ENCODE results near the gene SLC38A10.

Gene SLC38A10

DNA sequence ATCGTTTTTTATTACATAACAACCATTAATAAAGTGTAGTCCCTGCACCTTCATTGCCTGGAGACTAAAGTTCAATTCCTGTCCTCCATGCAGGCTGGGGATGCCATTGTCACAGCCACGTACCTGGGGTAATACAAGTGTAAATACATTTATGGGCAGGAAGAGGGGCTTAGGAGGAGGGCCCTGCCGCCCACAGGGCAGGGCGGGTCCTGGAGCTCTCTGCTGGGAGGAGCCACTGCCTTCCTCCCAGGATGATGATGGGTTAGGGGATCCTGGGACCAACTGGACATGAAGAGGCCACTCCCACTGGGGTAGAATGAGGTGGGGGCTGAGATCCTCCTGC, 44.1 kb upstream of the SLC38A10 start:
- TF ChIP-seq, protein P1, sequence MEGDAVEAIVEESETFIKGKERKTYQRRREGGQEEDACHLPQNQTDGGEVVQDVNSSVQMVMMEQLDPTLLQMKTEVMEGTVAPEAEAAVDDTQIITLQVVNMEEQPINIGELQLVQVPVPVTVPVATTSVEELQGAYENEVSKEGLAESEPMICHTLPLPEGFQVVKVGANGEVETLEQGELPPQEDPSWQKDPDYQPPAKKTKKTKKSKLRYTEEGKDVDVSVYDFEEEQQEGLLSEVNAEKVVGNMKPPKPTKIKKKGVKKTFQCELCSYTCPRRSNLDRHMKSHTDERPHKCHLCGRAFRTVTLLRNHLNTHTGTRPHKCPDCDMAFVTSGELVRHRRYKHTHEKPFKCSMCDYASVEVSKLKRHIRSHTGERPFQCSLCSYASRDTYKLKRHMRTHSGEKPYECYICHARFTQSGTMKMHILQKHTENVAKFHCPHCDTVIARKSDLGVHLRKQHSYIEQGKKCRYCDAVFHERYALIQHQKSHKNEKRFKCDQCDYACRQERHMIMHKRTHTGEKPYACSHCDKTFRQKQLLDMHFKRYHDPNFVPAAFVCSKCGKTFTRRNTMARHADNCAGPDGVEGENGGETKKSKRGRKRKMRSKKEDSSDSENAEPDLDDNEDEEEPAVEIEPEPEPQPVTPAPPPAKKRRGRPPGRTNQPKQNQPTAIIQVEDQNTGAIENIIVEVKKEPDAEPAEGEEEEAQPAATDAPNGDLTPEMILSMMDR (IDR thresholded peaks at IDR 0.05; ENCODE audit: extremely low read depth, insufficient read depth, missing control alignments), result no peak
- no peak for DNase-seq (ENCODE audit: low spot score)
- in situ Hi-C loops (cut with MboI; ENCODE audit: low pct_unique_long_range_greater_than_20kb, low sequenced_read_pairs, unreplicated experiment), result no loop called here

DNA sequence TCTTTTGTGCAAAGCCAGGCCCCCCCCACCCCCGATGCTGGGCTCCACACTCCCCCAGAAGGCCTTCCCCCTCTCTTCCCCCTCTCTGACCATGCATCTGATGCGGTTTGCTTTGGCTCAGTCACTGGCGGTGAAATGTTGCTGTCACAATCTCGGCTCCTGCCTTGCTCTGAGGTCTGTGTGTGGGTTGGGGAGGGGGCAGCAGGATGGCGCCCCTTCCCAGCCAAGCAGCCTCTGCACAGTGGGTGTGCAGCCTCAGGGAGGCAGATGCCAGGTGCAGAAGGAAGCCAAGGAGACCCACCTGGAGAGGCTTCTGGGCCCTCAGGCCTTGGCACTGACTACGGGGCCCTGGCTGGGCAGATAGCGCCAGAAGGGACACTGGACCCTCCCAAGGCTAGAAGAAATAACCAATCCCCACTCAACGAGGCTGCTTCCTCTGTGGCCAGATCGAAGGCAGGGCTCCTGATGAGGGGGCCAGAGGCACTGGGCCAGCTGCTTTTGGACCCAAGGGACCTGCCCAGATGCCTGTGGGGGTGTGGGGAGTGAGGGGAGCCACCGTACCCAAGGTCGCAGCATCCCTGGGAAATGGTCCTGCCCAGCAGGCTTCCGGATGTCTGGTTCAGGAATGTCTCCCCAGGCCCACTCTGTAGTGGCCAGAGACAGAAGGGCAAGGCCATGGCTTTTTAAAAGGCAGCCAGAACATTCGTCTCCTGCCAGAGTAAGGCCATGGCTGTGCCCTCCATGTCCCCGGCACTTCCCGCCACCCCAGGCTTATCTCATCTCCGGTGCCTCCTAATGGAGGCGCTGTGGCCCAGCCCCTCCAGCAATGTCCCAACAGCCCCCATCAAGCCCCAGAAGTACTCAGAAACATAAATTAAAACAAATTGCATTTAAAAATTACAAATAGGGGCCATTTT, 43.4 kb upstream of the SLC38A10 start:
- TF ChIP-seq, protein P1 (IDR thresholded peaks at IDR 0.05; ENCODE audit: extremely low read depth, insufficient read depth, missing control alignments), result no peak
- in situ Hi-C loops (cut with MboI; ENCODE audit: low pct_unique_long_range_greater_than_20kb, low sequenced_read_pairs, unreplicated experiment), result no loop called here
- DNase-seq (ENCODE audit: low spot score), result no peak

DNA sequence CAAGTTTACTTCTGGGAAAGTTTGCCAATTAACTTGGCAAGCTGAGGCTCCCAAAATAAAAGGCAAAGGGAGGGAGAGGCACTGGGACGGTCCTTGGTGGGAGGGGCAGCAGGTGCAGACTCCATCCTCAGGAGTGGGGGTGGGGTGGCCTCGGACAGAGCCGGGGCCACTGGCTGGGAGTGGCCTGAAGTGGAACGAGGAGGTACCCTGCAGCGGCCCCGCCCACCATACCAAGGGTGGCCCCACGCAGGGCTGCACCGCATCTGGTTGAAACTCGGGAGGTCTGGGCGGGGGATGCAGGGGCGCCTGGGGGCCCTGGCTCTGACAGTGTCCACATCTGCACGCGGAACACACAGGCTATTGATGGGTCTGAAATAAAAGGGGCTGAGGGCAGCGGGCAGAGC, 42.4 kb upstream of the SLC38A10 start:
- DNase-seq (ENCODE audit: low spot score), result no peak
- in situ Hi-C loops (cut with MboI; ENCODE audit: low pct_unique_long_range_greater_than_20kb, low sequenced_read_pairs, unreplicated experiment), result no loop called here
- TF ChIP-seq, protein P1 (IDR thresholded peaks at IDR 0.05; ENCODE audit: extremely low read depth, insufficient read depth, missing control alignments), result no peak

DNA sequence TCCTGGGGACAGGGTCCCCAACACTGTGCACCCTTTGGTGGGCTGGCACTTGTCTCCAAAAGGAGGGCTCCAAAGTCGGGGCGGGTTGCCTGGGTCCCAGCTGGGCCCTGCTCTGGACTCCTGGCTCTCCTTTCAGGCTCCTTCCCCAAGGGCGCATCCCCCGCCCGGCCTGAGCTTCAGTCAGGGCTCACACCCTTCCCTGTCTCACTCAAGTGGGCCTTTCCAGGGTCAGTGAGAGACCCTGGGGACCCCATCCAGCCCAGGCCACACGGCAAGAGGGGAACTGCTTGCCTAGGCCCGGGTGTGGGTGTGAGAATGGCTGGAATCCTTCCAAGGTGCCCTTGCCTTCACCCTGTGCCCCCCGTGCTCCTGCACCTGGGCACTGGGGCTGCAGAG, 41.8 kb upstream of the SLC38A10 start:
- TF ChIP-seq, protein P1 (IDR thresholded peaks at IDR 0.05; ENCODE audit: extremely low read depth, insufficient read depth, missing control alignments), result no peak
- no peak for DNase-seq (ENCODE audit: low spot score)
- in situ Hi-C loops (cut with MboI; ENCODE audit: low pct_unique_long_range_greater_than_20kb, low sequenced_read_pairs, unreplicated experiment), result no loop called here

DNA sequence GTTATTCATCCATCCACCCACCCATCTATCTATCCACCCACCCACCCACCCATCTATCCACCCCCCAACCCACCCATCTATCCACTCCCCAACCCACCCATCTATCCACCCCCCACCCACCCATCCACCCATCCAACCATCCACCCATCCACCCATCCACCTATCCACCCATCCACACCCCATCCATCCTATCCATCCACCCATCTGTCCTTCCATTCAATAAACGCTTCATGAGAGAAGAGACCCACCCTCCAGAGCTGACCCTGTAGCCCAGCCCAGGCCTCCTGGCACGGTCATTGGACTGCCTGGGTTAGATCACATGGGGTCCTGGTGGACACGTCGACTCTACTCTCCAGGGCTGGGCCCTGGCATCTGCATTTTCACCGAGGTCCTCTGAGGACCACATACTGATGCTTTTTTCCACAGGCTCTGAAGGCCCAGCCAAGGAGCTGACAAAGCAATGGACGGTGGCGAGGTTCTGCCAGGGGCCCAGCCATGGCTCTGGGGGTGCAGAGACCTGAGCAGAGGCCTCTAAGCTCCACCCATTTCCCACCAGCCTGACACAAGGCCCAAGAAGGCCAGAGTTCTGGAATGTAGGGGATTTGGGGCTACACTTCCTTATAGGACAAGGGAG, 41.3 kb upstream of the SLC38A10 start:
- in situ Hi-C loops (cut with MboI; ENCODE audit: low pct_unique_long_range_greater_than_20kb, low sequenced_read_pairs, unreplicated experiment), result no loop called here
- DNase-seq (ENCODE audit: low spot score), result no peak
- TF ChIP-seq, protein P1 (IDR thresholded peaks at IDR 0.05; ENCODE audit: extremely low read depth, insufficient read depth, missing control alignments), result no peak

DNA sequence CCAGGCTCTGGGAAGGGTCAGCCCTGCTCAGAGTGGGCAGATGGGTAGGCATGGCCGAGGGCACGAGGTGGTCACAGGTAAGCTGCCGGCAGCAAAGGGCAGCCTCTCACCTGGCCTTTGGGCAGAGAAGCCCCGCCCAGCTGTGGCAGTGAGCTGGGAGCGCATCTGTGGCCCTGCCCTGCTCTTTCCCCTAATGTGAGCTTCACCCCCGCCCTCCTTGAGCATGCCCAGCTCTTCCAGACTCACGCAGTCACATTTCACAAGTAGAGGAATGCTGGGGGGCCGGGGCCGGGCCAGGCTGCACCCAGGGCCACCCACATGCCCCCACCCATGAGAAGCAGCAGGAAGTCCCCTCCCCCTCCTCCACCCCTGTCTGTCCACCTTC, 40.7 kb upstream of the SLC38A10 start:
- TF ChIP-seq, protein P1 (IDR thresholded peaks at IDR 0.05; ENCODE audit: extremely low read depth, insufficient read depth, missing control alignments), result no peak
- in situ Hi-C loops (cut with MboI; ENCODE audit: low pct_unique_long_range_greater_than_20kb, low sequenced_read_pairs, unreplicated experiment), result no loop called here

More for the DNA sequence above, 40.7 kb upstream of the SLC38A10 start:
- no peak for DNase-seq (ENCODE audit: low spot score)
